Activated CD4-positive, alpha-beta memory T cell treated with anti-CD3 and anti-CD28 coated beads for 36 hours (primary cell): ENCODE results near the gene KLK3. TPM values are rescaled to one million over a fixed set of nuclear protein-coding genes. Genes with fewer than 3 reads are reported as not detected.

Experiments used
- CTCF ChIA-PET: fragments of 350-600 bp; sonication (Branson Sonifier 250); formaldehyde crosslinking; loops from one replicate; lab custom pipeline; 2021; ENCODE audit warnings: antibody characterized with exemption, inconsistent platforms; lab: Charles Lee
- POLR2A ChIA-PET: fragments of 350-600 bp; sonication (Branson Sonifier 250); formaldehyde crosslinking; loops from one replicate; lab custom pipeline; 2021; ENCODE audit warnings: antibody characterized with exemption; lab: Charles Lee
- DNase-seq: peaks from one replicate; pipeline ENCODE4 v3.0.0-alpha.2; 2020
- H3K27ac Mint-ChIP-seq: one replicate; pipeline ENCODE4 v1.8.0; 2021; ENCODE audit warnings: mixed read lengths
- H3K27me3 Mint-ChIP-seq: one replicate; pipeline ENCODE4 v1.8.0; 2021; ENCODE audit warnings: mixed read lengths
- H3K36me3 Mint-ChIP-seq: one replicate; pipeline ENCODE4 v1.8.0; 2021; ENCODE audit warnings: mixed read lengths
- H3K4me1 Mint-ChIP-seq: one replicate; pipeline ENCODE4 v1.8.0; 2021; ENCODE audit warnings: low read depth, mixed read lengths
- H3K4me3 Mint-ChIP-seq: one replicate; pipeline ENCODE4 v1.8.0; 2021; ENCODE audit warnings: mild to moderate bottlenecking, mixed read lengths
- H3K9me3 Mint-ChIP-seq: one replicate; pipeline ENCODE4 v1.8.0; 2021; ENCODE audit warnings: mixed read lengths
- intact Hi-C: fragments of 100-400 bp; cut with micrococcal nuclease; formaldehyde crosslinking; loops from one replicate; pipeline ENCODE4 v1.15.1; 2023
- total RNA-seq, 2 experiments: library from RNA; stranded (reverse); gene quantifications; one replicate each; pipeline ENCODE4 v1.2.3, GENCODE V29; 2021

KLK3 gene
- total RNA-seq, 2 experiments from 2014 or later, result not detected

DNA sequence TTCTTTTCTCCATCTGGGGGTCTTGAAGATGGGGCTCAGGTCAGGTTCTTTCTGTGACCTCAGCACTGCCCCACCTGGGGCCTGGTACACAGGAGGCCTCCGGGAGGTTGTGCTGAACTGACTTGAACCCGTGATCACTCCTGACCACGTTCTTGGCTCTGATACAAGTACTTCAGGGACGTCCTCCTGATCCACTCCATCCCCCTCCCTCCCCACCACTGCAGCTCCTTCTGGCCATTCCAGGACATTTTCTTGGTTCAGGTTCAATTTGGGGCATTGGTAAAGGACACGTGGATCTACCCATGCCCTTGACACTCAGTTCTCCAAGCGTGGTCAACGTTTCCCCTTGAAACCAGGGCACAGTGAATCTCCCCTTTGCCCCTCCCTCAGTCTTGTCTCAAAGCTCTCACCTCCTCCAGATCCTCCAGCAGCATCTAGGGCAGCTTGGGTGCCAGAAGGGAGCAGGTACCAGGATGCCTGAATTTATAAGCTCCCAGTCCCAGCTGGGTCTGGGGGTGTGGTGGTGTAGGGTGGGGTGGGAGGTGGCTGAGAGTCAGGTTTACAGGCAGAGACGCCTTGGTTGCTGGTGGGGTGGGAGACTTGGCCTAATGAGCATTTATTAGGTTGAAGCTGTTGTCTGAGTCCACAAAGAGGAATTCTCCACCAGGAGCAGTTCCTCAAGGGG is 21.5 kb upstream of the KLK3 start, which contains the start of gene KLK15:
TSS of gene KLK15 (minus strand) at position 458 of the 685 bp plus-strand sequence. CDS start 2,082 bp downstream, outside the sequence.
- Mint-ChIP-seq H3K27ac (no peak within 1 kb of the TSS), H3K4me1 (peaks cover 3% of the 10 kb centered on the region), H3K9me3 (no peaks in the 10 kb centered on the region), H3K36me3 (no peaks in the 10 kb centered on the region), H3K4me3 (no peak within 1 kb of the TSS), H3K27me3 (peaks cover 46% of the 10 kb centered on the region)
- DNase-seq, result no peak
- ChIA-PET POLR2A (no interaction called here), CTCF (no interaction called here)
- intact Hi-C loops, result no loop called here

DNA sequence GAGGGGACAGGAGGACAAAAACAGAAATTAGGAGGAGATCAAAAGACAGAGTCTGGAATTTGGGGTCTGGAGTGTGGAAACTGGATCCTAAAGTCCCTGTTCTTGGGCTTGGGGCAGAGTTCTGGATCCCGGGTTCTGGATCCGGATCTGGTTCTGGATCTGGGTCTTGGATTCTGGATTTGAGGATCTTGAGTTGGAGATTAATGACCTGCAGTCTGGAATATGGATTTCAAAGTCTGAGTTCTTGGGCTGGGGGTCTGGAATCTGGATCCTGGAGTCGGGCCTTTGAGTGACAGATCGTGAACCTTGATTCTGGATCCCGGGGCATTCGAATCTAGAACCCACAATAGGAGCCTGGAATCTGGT is 20.9 kb upstream of the KLK3 start:
- Mint-ChIP-seq H3K36me3 (no peaks in the 10 kb centered on the region), H3K4me3 (no peak overlapping the region), H3K27ac (no peak overlapping the region), H3K27me3 (peaks cover 47% of the 10 kb centered on the region), H3K4me1 (peaks cover 3% of the 10 kb centered on the region), H3K9me3 (no peaks in the 10 kb centered on the region)
- ChIA-PET POLR2A (no interaction called here), CTCF (no interaction called here)
- intact Hi-C loops, result no loop called here
- DNase-seq, result no peak

DNA sequence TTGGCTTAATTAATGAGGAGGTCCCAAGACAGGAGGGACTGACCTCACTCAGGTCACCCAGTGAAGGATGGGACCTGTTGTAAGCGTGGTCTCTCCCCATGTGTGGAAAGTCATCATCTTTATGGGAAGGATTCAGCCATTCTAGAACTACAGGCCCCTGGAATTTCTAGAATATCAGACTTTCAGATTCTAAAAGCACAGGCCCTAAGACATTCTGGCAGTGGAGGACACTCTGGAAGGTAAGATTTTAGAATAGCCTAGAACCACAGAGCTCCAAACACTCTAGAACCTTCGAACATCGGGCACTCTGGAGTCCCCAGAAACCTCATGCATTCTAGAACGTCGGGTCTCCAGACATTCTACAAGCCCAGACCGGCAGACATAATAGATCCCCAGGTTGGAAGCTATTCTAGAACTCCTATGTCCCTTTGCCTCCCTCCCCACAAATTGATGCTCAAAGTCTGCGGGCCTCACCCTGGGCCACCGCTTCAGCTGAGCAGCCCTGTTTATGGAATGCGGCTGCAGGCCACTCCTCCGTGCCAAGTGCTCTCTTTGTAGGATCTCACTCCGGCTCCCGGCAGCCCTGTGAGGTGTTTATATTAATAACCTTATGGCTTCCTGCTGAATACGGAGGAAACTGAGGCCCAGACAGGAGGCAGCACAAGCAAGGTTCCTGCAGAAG is 19.5 kb upstream of the KLK3 start:
- no peak overlapping the region for H3K27ac Mint-ChIP-seq
- POLR2A ChIA-PET, result no interaction called here
- H3K9me3 Mint-ChIP-seq, result no peaks in the 10 kb centered on the region
- H3K36me3 Mint-ChIP-seq, result no peaks in the 10 kb centered on the region
- H3K4me3 Mint-ChIP-seq, result peak overlapping the region; percentile 73
- H3K4me1 Mint-ChIP-seq, result peaks cover 3% of the 10 kb centered on the region
- intact Hi-C loops, result no loop called here
- no peak for DNase-seq
- peaks cover 42% of the 10 kb centered on the region for H3K27me3 Mint-ChIP-seq
- CTCF ChIA-PET, result interaction anchor here (1.4 kb wide), 1 partner anchor 16 kb away, joined by 3 read pairs; no protein-coding TSS in a partner anchor

DNA sequence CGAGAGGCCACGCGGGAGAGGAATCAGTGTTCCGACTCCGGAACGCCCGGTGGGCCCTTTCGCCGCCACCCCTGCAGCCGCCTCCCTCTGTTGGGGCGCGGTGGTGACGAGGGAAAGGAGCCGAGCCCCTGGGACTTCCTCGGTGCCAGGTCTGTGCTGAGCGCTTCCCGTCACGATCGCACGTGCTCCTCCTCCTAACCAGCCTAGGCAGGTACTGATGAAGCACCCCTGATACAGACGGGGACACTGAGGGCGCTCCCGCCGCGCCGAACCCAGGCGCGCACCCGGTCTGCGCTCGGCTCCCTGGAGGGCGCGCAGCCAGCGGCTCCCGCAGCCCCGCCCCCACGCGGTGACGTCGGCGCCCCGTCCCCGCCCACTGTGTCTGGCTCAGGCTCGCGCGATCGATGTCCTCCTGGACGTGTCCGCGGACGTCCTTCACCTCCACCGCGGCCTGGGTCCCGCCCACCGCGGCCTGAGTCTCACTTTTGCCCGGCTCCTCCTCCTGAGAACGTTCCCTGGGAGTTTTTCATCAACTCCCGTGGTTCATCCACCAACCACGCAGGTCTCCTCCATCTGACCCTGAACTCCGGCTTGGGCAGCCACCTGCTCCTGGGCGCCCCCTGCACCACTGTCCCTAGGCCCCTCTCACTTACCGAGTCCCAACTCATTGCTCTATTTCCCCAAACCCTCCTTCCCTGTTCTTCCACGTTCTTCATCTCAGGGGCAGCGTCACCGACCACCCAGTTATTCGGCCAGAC is 18.8 kb upstream of the KLK3 start:
- Mint-ChIP-seq H3K4me3 (peak overlapping the region; percentile 73), H3K4me1 (peaks cover 3% of the 10 kb centered on the region), H3K27ac (no peak overlapping the region), H3K36me3 (no peaks in the 10 kb centered on the region), H3K9me3 (no peaks in the 10 kb centered on the region), H3K27me3 (peaks cover 44% of the 10 kb centered on the region)
- POLR2A ChIA-PET, result no interaction called here
- intact Hi-C loops, result no loop called here
- DNase-seq, result peak; percentile 84
- CTCF ChIA-PET, result no interaction called here

DNA sequence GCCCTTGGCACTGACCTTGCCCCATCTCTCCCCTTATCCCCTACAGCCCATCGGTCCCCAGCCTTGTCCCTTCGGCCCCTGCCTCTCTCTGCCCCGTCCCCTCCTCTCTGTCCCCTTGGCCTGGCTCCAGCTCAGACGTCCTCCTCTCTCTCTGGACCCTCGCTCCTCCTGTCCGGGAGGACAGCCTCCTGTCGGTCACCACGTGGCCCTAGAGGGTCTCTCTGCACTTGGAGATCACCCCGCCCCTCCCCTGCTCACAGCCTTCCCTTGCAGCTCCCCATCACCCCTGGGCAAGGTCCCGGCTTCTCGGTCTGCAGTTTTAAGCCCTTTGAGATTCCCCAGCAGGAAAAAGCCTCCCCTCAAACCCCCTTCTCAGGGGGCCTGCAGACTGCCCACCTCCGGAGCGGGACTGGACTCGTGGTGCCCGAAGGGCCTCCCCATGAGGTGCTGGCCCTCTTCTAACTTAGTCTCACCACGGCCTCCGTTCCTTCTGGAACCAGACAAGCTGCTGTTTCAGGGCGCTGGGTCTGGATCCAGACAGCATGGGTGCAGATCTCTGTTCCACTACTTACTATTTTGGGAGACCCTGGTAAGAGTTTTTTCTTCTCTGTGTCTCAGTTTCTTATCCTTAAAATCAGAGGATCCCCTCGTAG is 18.0 kb upstream of the KLK3 start:
- H3K27me3 Mint-ChIP-seq, result peaks cover 38% of the 10 kb centered on the region
- intact Hi-C loops, result no loop called here
- no peak overlapping the region for H3K27ac Mint-ChIP-seq
- H3K36me3 Mint-ChIP-seq, result no peaks in the 10 kb centered on the region
- ChIA-PET POLR2A (interaction anchor here (1.2 kb wide), 1 partner anchor 32 kb away, joined by 3 read pairs; no protein-coding TSS in a partner anchor), CTCF (no interaction called here)
- peak overlapping the region; percentile 62 for H3K4me3 Mint-ChIP-seq
- no peaks in the 10 kb centered on the region for H3K9me3 Mint-ChIP-seq
- no peak for DNase-seq
- peaks cover 3% of the 10 kb centered on the region for H3K4me1 Mint-ChIP-seq

DNA sequence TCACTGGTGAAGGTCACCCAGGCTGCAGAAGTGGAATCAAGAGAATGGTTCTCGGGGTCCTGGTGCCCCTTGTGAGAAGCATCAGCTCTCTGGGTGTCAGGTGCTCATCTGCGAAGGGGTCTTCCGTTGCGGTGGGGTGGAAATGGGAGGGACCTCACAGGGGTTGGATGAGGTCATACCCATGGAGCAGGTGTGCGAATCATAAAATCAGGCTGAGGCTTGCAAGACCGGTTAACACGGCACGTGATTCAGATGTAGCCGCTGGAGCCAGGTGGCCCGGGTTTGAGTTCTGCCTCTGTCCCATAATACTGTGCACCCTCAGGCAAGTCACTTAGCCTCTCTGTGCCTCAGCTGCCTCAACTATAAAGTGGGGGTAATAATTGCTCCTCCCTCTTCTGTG is 17.4 kb upstream of the KLK3 start:
- intact Hi-C loops, result no loop called here
- Mint-ChIP-seq H3K27ac (no peak overlapping the region), H3K4me3 (no peak overlapping the region), H3K36me3 (no peaks in the 10 kb centered on the region), H3K4me1 (peaks cover 3% of the 10 kb centered on the region), H3K27me3 (peaks cover 41% of the 10 kb centered on the region), H3K9me3 (peaks cover 1% of the 10 kb centered on the region)
- ChIA-PET CTCF (no interaction called here), POLR2A (interaction anchor here (1.2 kb wide), 1 partner anchor 32 kb away, joined by 3 read pairs; no protein-coding TSS in a partner anchor)
- DNase-seq, result no peak

DNA sequence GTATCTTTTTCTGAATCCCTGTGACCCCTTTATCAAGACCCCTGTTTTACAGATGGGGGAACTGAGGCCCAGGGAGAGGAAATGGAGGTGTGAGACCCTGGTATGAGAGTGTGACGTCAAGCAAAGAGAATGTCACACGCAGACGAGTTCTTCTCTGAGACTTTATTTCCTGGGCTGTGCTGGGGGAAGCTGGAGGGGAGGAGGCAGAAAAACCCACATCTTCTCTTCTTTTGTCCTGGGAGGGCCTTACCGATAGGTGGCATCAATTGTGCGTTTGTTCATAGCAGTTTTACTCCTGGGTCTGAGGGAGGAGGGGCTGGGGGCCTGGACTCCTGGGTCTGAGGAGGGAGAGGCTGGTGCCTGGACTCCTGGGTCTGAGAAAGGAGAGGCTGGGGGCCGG is 16.5 kb upstream of the KLK3 start:
- H3K4me3 Mint-ChIP-seq, result no peak overlapping the region
- H3K9me3 Mint-ChIP-seq, result peaks cover 8% of the 10 kb centered on the region
- ChIA-PET POLR2A (no interaction called here), CTCF (no interaction called here)
- intact Hi-C loops, result no loop called here
- peaks cover 3% of the 10 kb centered on the region for H3K4me1 Mint-ChIP-seq
- peaks cover 37% of the 10 kb centered on the region for H3K27me3 Mint-ChIP-seq
- no peak for DNase-seq
- no peak overlapping the region for H3K27ac Mint-ChIP-seq
- no peaks in the 10 kb centered on the region for H3K36me3 Mint-ChIP-seq

DNA sequence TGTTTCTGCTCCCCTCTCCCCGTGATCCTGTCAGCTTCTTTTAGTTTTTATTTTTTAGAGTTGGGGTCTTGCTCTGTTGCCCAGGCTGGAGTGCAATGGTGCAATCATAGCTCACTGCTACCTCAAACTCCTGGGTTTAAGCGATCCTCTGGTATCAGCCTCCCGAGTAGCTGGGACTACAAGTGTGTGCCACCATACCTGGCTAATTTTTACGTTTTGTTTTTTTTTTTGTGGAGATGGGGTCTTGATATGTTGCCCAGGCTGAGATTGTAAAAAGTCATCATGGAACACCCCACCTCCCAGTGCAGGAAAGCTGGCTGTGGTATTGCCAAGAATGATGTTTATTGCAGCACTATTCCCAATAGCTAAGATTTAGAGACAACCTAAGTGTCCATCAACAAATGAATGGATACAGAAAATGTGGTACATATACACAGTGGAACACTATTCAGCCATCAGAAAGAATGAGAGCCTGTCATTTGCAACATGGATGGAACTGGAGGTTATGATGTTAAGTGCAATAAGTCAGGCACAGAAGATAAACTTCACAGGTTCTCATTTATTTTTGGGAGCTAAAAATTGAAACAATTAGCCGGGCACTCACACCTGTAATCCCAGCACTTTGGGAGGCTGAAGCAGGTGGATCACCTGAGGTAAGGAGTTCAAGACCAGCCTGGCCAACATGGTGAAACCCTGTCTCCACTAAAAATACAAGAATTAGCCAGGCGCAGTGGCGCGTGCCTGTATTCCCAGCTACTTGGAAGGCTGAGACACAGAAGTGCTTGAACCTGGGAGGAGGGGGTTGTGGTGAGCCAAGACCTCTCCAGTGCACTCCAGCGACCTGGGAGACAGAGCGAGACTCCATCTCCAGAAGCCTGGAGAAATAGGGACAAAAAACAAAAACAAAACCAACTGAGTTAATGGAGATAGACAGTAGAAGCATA is 14.7 kb upstream of the KLK3 start:
- ChIA-PET CTCF (no interaction called here), POLR2A (no interaction called here)
- peaks cover 3% of the 10 kb centered on the region for H3K4me1 Mint-ChIP-seq
- peaks cover 28% of the 10 kb centered on the region for H3K27me3 Mint-ChIP-seq
- no peak overlapping the region for H3K27ac Mint-ChIP-seq
- intact Hi-C loops, result no loop called here
- H3K9me3 Mint-ChIP-seq, result peaks cover 22% of the 10 kb centered on the region
- no peak for DNase-seq
- H3K4me3 Mint-ChIP-seq, result no peak overlapping the region
- no peaks in the 10 kb centered on the region for H3K36me3 Mint-ChIP-seq

DNA sequence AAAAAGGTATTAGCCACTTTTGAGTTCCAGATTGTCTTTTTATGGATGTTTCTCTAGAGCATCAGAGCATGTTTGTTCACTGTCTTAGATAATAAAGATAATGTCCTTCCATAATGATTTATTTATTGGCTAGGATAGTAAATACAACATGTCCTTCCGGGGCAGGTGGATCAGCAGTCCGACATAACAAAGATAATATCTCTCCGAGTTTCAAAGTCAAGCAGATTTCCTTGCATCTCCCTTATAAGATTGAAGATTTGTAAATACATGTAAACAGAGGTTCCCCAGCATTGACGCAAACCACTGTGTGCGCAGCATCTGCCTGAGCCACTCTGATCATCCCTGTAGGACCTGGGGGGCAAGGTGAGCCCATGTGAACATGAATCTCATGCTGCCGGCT is 12.6 kb upstream of the KLK3 start:
- Mint-ChIP-seq H3K36me3 (no peaks in the 10 kb centered on the region), H3K27ac (no peak overlapping the region), H3K4me1 (no peaks in the 10 kb centered on the region), H3K4me3 (no peak overlapping the region), H3K27me3 (peaks cover 20% of the 10 kb centered on the region), H3K9me3 (peaks cover 22% of the 10 kb centered on the region)
- intact Hi-C loops, result no loop called here
- ChIA-PET POLR2A (no interaction called here), CTCF (no interaction called here)
- DNase-seq, result no peak

DNA sequence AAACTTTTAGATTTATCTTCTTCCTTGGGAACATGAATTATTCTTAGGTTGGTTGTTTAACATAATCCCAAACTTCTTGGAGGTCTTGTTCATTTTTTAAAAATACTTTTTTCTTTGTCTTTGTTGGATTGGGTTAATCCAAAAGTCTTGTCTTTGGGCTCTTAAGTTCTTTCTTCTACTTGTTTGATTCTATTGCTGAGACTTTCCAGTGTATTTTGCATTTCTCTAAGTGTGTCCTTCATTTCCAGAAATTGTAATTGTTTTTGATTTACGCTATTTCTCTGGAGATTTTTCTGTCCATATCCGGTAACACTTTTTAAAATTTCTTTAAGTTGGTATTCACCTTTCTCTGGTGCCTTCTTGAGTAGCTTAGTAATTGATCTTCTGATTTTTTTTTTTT is 11.5 kb upstream of the KLK3 start:
- intact Hi-C loops, result no loop called here
- POLR2A ChIA-PET, result no interaction called here
- Mint-ChIP-seq H3K4me3 (no peak overlapping the region), H3K27ac (no peak overlapping the region), H3K27me3 (peaks cover 14% of the 10 kb centered on the region), H3K9me3 (peaks cover 22% of the 10 kb centered on the region), H3K36me3 (no peaks in the 10 kb centered on the region), H3K4me1 (no peaks in the 10 kb centered on the region)
- DNase-seq, result no peak
- CTCF ChIA-PET, result interaction anchor here (1.3 kb wide), 1 partner anchor 79 kb away, joined by 4 read pairs; no protein-coding TSS in a partner anchor

DNA sequence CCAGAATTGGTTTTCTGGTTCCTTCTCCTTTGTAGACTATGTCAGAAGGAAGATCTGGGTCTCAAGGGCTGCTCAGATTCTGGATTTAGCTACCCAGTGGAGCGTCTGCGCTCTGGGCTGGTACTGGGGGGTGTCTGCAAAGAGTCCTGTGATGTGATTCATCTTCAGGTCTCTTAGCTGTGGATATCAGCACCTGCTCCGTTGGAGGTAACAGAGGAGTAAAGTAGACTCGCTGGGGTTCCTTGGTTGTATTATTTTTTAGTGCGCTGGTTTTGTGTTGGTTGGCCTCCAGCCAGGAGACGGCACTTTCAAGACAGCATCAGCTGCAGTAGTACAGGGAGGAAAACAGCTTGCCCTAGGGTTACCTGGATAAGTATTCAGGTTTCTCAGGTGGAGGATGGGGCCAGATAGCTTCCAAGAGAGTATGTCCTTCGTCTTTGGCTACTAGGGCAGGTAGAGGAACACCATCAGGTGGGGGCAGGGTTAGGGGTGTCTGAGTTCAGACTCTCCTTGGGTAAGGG is 11.0 kb upstream of the KLK3 start:
- no peak for DNase-seq
- H3K4me1 Mint-ChIP-seq, result no peaks in the 10 kb centered on the region
- ChIA-PET POLR2A (no interaction called here), CTCF (interaction anchor here (1.3 kb wide), 1 partner anchor 78 kb away, joined by 4 read pairs; no protein-coding TSS in a partner anchor)
- intact Hi-C loops, result no loop called here
- H3K27me3 Mint-ChIP-seq, result peaks cover 16% of the 10 kb centered on the region
- no peak overlapping the region for H3K4me3 Mint-ChIP-seq
- H3K9me3 Mint-ChIP-seq, result peaks cover 22% of the 10 kb centered on the region
- H3K27ac Mint-ChIP-seq, result no peak overlapping the region
- H3K36me3 Mint-ChIP-seq, result no peaks in the 10 kb centered on the region
